Activated naive CD4-positive, alpha-beta T cell treated with anti-CD3 and anti-CD28 coated beads, Interleukin-2, amount 10 ng/mL, durations not matched to agents 7 days and 5 days (primary cell): ENCODE measurements around the gene AK9.
"Not testable (repeated sequence)": the region's sequence is repeated elsewhere in the genome, so short reads cannot be mapped to it uniquely, and the experiment has no call there.

Experiments
- CTCF ChIA-PET: fragments of 350-600 bp; sonication (Branson Sonifier 250); formaldehyde crosslinking; loops from one replicate; lab custom pipeline; 2021; ENCODE audit warnings: antibody characterized with exemption; lab: Charles Lee
- DNase-seq: peaks from one replicate; pipeline ENCODE4 v3.0.0-alpha.2; 2020
- H3K27ac Mint-ChIP-seq: one replicate; pipeline ENCODE4 v1.8.0; 2021; ENCODE audit warnings: mild to moderate bottlenecking, moderate library complexity, mixed read lengths
- H3K27me3 Mint-ChIP-seq: one replicate; pipeline ENCODE4 v1.8.0; 2021; ENCODE audit warnings: mild to moderate bottlenecking, mixed read lengths
- H3K36me3 Mint-ChIP-seq: one replicate; pipeline ENCODE4 v1.8.0; 2021; ENCODE audit warnings: mixed read lengths
- H3K4me1 Mint-ChIP-seq: one replicate; pipeline ENCODE4 v1.8.0; 2021; ENCODE audit warnings: mixed read lengths
- H3K4me3 Mint-ChIP-seq: one replicate; pipeline ENCODE4 v1.8.0; 2021; ENCODE audit warnings: mild to moderate bottlenecking, moderate library complexity, mixed read lengths
- H3K9me3 Mint-ChIP-seq: one replicate; pipeline ENCODE4 v1.8.0; 2021; ENCODE audit warnings: mixed read lengths

AK9 gene

GRCh38 chr6:109690737-109691621, at the start of gene AK9, which contains the start of gene FIG4:
Gene AK9 (minus strand): TSS chr6:109691202. CDS start chr6:109675745, 15,457 bp downstream.
Gene FIG4 (plus strand): TSS chr6:109691296. CDS start chr6:109691436, 140 bp downstream.
- Mint-ChIP-seq H3K27ac (peak within 1 kb of the TSS; percentile 52), H3K4me3 (peak within 1 kb of the TSS; percentile 83), H3K27me3 (peaks cover 15% of the 10 kb centered on the region), H3K36me3 (peaks cover 2% of the 10 kb centered on the region), H3K4me1 (peaks cover 24% of the 10 kb centered on the region), H3K9me3 (no peaks in the 10 kb centered on the region)
- DNase-seq, result peak; percentile 93
- CTCF ChIA-PET, result interaction anchor here (1.0 to 1.9 kb wide), 5 partner anchors 12 to 349 kb away, joined by 3 to 8 read pairs (median 4); no protein-coding TSS in a partner anchor

- no peak overlapping the region for H3K27ac Mint-ChIP-seq
- no peaks in the 10 kb centered on the region for H3K27me3 Mint-ChIP-seq
- CTCF ChIA-PET, result interaction anchor here (1.6 kb wide), 1 partner anchor 10 kb away, joined by 3 read pairs; no protein-coding TSS in a partner anchor
- no peaks in the 10 kb centered on the region for H3K9me3 Mint-ChIP-seq
- peaks cover 11% of the 10 kb centered on the region for H3K36me3 Mint-ChIP-seq
- no peak overlapping the region for H3K4me3 Mint-ChIP-seq
- H3K4me1 Mint-ChIP-seq, result no peaks in the 10 kb centered on the region
- no peak for DNase-seq
Observed at GRCh38 chr6:109740787-109741186, 49.8 kb upstream of the AK9 start.

GRCh38 chr6:109739686-109740085, 48.7 kb upstream of the AK9 start:
- H3K36me3 Mint-ChIP-seq, result peaks cover 10% of the 10 kb centered on the region

GRCh38 chr6:109738667-109739066, 47.7 kb upstream of the AK9 start:
- no peaks in the 10 kb centered on the region for H3K4me1 Mint-ChIP-seq
- H3K27ac Mint-ChIP-seq, result no peak overlapping the region
- H3K36me3 Mint-ChIP-seq, result peaks cover 8% of the 10 kb centered on the region
- CTCF ChIA-PET, result no interaction called here
- no peaks in the 10 kb centered on the region for H3K27me3 Mint-ChIP-seq
- no peaks in the 10 kb centered on the region for H3K9me3 Mint-ChIP-seq
- H3K4me3 Mint-ChIP-seq, result no peak overlapping the region
- DNase-seq, result no peak

More at GRCh38 chr6:109739686-109740085, 48.7 kb upstream of the AK9 start:
- Mint-ChIP-seq H3K9me3 (no peaks in the 10 kb centered on the region), H3K4me3 (no peak overlapping the region), H3K27ac (no peak overlapping the region), H3K27me3 (no peaks in the 10 kb centered on the region), H3K4me1 (no peaks in the 10 kb centered on the region)
- CTCF ChIA-PET, result interaction anchor here (1.6 kb wide), 1 partner anchor 11 kb away, joined by 3 read pairs; no protein-coding TSS in a partner anchor
- no peak for DNase-seq

GRCh38 chr6:109738255-109738654, 47.3 kb upstream of the AK9 start:
- H3K27ac Mint-ChIP-seq, result no peak overlapping the region
- peaks cover 8% of the 10 kb centered on the region for H3K36me3 Mint-ChIP-seq

GRCh38 chr6:109736273-109737025, 45.4 kb upstream of the AK9 start:
- no peak for DNase-seq
- CTCF ChIA-PET, result no interaction called here
- Mint-ChIP-seq H3K27ac (no peak overlapping the region), H3K36me3 (peaks cover 8% of the 10 kb centered on the region), H3K4me3 (no peak overlapping the region), H3K9me3 (no peaks in the 10 kb centered on the region), H3K4me1 (no peaks in the 10 kb centered on the region), H3K27me3 (no peaks in the 10 kb centered on the region)

More at GRCh38 chr6:109738255-109738654, 47.3 kb upstream of the AK9 start:
- H3K9me3 Mint-ChIP-seq, result no peaks in the 10 kb centered on the region
- no peaks in the 10 kb centered on the region for H3K27me3 Mint-ChIP-seq
- no peaks in the 10 kb centered on the region for H3K4me1 Mint-ChIP-seq
- H3K4me3 Mint-ChIP-seq, result no peak overlapping the region
- DNase-seq, result no peak
- CTCF ChIA-PET, result no interaction called here

GRCh38 chr6:109725250-109725649, 34.2 kb upstream of the AK9 start:
- H3K27ac Mint-ChIP-seq, H3K4me1 Mint-ChIP-seq, H3K27me3 Mint-ChIP-seq, H3K36me3 Mint-ChIP-seq, DNase-seq, H3K9me3 Mint-ChIP-seq, H3K4me3 Mint-ChIP-seq: not testable (repeated sequence)
- CTCF ChIA-PET, result interaction anchor here (1.7 kb wide), 1 partner anchor 315 kb away, joined by 4 read pairs; no protein-coding TSS in a partner anchor

- H3K4me1 Mint-ChIP-seq, result no peaks in the 10 kb centered on the region
Observed at GRCh38 chr6:109722564-109723254, 31.7 kb upstream of the AK9 start.

GRCh38 chr6:109722011-109722410, 31.0 kb upstream of the AK9 start:
- CTCF ChIA-PET, result interaction anchor here (1.8 kb wide), 1 partner anchor 17 kb away, joined by 4 read pairs; no protein-coding TSS in a partner anchor
- Mint-ChIP-seq H3K9me3 (no peaks in the 10 kb centered on the region), H3K4me3 (no peak overlapping the region), H3K27me3 (no peaks in the 10 kb centered on the region), H3K4me1 (no peaks in the 10 kb centered on the region), H3K27ac (no peak overlapping the region), H3K36me3 (peaks cover 1% of the 10 kb centered on the region)
- DNase-seq, result no peak

More at GRCh38 chr6:109722564-109723254, 31.7 kb upstream of the AK9 start:
- no peak overlapping the region for H3K27ac Mint-ChIP-seq
- H3K27me3 Mint-ChIP-seq, result no peaks in the 10 kb centered on the region
- CTCF ChIA-PET, result interaction anchor here (1.8 kb wide), 1 partner anchor 18 kb away, joined by 4 read pairs; no protein-coding TSS in a partner anchor
- H3K4me3 Mint-ChIP-seq, result no peak overlapping the region
- peaks cover 1% of the 10 kb centered on the region for H3K36me3 Mint-ChIP-seq
- H3K9me3 Mint-ChIP-seq, result no peaks in the 10 kb centered on the region
- no peak for DNase-seq

- Mint-ChIP-seq H3K9me3 (no peaks in the 10 kb centered on the region), H3K36me3 (peaks cover 1% of the 10 kb centered on the region), H3K4me1 (no peaks in the 10 kb centered on the region), H3K4me3 (no peak overlapping the region), H3K27ac (no peak overlapping the region), H3K27me3 (no peaks in the 10 kb centered on the region)
- CTCF ChIA-PET, result interaction anchor here (1.4 to 1.6 kb wide), 2 partner anchors 317 to 319 kb away, joined by 4 to 6 read pairs; no protein-coding TSS in a partner anchor
- DNase-seq, result no peak
Observed at GRCh38 chr6:109720311-109720710, 29.3 kb upstream of the AK9 start.

- no peaks in the 10 kb centered on the region for H3K9me3 Mint-ChIP-seq
- peaks cover 1% of the 10 kb centered on the region for H3K36me3 Mint-ChIP-seq
- no peaks in the 10 kb centered on the region for H3K27me3 Mint-ChIP-seq
- CTCF ChIA-PET, result interaction anchor here (1.4 kb wide), 1 partner anchor 318 kb away, joined by 4 read pairs; no protein-coding TSS in a partner anchor
- H3K4me1 Mint-ChIP-seq, result no peaks in the 10 kb centered on the region
- DNase-seq, result no peak
- no peak overlapping the region for H3K4me3 Mint-ChIP-seq
- H3K27ac Mint-ChIP-seq, result no peak overlapping the region
Observed at GRCh38 chr6:109718991-109719390, 28.0 kb upstream of the AK9 start.

- DNase-seq, result no peak
- CTCF ChIA-PET, result no interaction called here
- no peaks in the 10 kb centered on the region for H3K27me3 Mint-ChIP-seq
- H3K36me3 Mint-ChIP-seq, result no peaks in the 10 kb centered on the region
- no peaks in the 10 kb centered on the region for H3K4me1 Mint-ChIP-seq
- no peaks in the 10 kb centered on the region for H3K9me3 Mint-ChIP-seq
- H3K27ac Mint-ChIP-seq, result no peak overlapping the region
- H3K4me3 Mint-ChIP-seq, result no peak overlapping the region
Observed at GRCh38 chr6:109717971-109718370, 27.0 kb upstream of the AK9 start.

- CTCF ChIA-PET, result interaction anchor here (0.9 to 1.6 kb wide), 3 partner anchors 10 to 324 kb away, joined by 3 to 5 read pairs (median 4); no protein-coding TSS in a partner anchor
Observed at GRCh38 chr6:109715616-109716015, 24.6 kb upstream of the AK9 start.

More at GRCh38 chr6:109715616-109716015, 24.6 kb upstream of the AK9 start:
- no peaks in the 10 kb centered on the region for H3K4me1 Mint-ChIP-seq
- no peaks in the 10 kb centered on the region for H3K9me3 Mint-ChIP-seq
- DNase-seq, result no peak
- no peaks in the 10 kb centered on the region for H3K27me3 Mint-ChIP-seq
- H3K4me3 Mint-ChIP-seq, result no peak overlapping the region
- H3K27ac Mint-ChIP-seq, result no peak overlapping the region
- H3K36me3 Mint-ChIP-seq, result no peaks in the 10 kb centered on the region
